GM11168 (cell line): Measurements from ENCODE around the gene SPRED3.

Experiments
- in situ Hi-C: fragments of 300-500 bp; cut with MboI; formaldehyde crosslinking; loops from one replicate; pipeline ENCODE4 v1.12.0; 2022; ENCODE audit warnings: low sequenced_read_pairs; ENCODE audit not compliant: unreplicated experiment

Gene SPRED3

DNA sequence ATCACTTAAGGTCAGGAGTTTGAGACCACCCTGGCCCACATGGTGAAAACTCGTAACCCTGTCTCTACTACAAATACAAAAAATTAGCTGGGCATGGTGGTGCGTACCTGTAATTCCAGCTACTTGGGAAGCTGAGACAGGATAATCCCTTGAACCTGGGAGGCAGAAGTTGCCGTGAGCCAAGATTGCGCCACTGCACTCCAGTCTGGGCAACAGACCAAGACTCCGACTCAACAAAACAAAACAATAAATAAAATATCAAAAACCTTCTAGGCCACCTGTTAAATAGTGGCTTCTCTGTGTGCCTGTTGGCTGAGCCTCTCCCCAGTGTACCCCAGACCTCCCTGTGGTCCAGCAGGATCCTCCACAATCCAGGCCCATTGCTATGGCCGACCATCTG lies 17.4 kb upstream of the SPRED3 start:
- in situ Hi-C loops: no loop called here

DNA sequence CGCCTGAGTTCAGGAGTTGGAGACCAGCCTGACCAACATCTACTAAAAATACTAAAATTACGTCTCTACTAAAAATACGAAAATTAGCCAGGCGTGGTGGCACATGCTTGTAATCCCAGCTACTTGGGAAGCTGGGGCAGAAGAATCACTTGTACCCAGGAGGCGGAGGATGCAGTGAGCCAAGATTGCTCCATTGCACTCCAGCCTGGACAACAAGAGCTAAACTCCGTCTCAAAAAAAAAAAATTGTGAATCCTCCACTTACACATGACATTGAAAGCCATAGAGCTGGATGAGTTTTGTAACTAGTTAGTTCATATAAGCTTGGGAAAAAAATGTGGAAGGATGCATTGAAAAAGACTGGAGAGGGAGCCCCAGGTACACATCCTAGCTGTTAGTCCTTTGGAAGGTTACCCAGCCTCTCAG lies 14.6 kb upstream of the SPRED3 start:
- in situ Hi-C loops: no loop called here

DNA sequence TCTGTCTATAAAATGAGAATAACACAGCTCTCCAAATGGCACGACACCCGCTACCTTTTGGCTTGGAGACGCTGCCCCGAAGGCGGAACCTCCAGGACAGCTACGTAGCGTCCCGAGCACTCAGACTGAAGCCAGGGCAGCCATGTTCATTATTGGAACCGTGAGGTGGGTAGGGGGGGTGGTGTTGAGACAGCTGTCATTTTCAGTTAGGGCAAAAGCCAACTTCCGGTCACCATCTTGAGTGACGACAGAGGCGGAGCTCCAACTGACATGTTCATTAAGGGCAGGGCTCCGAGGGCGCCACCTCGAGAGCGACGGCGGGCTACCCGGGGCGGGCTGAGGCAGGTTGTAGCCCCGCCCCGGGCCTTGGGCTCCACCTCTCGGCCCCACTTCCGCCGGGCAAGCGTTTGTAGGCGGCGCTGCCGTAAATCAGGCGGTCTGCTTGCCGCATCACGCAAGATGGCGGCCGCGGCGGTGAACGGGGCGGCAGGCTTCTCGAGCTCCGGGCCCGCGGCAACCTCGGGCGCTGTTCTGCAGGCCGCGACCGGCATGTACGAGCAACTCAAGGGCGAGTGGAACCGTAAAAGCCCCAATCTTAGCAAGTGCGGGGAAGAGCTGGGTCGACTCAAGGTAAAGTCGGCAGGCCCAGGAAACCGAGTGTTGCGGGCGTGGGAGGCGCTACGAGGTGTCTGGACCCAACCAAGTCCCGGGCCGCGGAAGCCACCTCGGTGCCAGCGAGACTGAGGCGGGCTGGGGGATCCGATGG lies 14.0 kb upstream of the SPRED3 start, which contains the start of gene PSMD8:
Gene PSMD8 (plus strand): TSS at position 240 of the 766 bp plus-strand sequence. CDS start 31 bp downstream, at position 271.
- in situ Hi-C loops: no loop called here

DNA sequence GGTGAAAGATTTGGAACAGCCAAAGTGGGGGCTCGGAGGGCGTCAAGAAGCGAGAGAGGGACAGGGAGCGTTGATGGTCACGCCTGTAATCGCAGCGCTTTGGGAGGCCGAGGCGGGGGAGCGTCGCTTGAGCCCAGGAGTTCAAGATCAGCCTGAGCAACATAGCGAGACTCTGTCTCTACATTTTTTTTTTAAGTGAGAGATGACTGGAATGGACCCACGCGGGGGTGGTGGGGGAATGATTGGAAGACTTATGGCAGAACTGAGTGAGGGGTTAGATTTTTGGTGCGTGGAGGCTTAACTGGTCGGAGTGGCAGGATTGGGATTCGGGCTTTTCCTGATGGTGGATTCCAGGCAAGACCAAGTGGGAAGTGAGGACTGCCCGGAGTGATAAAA lies 13.4 kb upstream of the SPRED3 start:
- in situ Hi-C loops: no loop called here

DNA sequence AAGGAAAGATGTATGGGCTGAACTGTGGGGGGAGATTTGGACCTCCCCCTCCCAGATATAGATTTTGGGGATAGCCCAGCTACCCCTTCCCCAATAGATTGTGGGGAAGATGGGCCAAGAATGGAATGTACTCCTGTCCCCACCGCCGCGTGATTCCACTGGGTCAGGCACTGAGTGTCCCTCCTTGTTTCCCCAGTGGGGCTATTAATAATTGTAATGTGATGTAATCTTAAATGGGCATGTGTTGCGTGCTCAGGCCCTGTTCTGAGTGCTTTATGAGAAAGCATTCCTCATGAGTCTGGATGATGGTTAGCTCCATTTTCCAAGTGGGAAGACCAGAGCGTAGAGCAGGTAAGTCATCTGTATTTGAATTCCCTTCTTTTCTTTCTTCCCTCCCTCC lies 12.7 kb upstream of the SPRED3 start:
- in situ Hi-C loops: no loop called here

DNA sequence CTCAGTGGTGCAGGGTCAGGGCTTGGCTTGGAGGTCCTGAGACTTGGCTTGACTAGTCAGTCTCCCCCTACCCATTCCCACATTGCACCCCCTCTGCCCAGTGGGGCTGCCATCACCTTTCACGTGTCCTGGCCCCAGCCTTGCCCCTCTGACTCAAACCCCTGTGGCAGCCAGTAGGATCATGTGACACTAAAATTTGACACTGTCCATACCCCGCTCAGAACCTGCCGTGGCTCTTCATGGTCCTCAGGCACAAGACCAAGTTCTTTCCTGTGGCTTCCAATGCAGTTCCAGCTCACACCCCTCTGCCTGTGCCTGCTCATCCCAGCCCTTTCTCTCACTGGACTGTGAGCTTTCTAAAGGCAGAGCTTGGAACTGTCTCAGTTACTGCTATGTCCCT lies 11.9 kb upstream of the SPRED3 start:
- in situ Hi-C loops: no loop called here

DNA sequence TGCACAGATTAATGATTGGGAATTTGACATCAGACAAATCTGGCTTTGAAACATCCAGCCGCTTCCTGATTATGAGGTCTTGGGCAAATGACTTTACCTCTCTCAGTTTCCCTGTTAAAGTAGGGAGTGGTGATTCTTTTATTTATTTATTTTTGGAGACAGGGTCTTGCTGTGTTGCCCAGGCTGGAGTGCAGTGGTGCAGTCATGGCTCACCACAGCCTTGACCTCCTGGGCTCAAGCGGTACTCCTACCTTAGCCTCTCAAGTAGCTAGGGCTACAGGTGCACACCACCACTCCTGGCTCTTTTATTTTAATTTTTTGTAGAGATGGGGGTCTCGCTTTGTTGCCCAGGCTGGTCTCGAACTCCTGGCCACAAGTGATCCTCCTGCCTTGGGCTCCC lies 11.4 kb upstream of the SPRED3 start:
- in situ Hi-C loops: no loop called here

DNA sequence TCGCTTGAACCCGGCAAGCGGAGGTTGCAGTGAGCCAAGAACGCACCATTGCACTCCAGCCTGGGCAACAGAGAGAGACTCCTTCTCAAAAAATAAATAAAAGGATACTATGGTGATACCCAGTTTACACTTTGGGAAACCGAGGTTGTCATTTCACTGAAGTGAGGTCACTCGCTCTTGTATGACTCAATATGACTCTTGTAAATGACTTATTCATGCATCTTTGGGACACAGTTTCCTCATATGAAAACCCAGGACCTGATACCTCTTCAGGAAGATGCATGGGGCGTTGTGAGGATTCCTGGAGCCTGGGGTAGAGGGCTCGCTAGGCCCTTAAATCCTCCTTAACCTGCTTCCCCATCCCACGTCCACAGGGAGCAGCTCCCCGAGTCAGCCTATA lies 9.6 kb upstream of the SPRED3 start:
- in situ Hi-C loops: no loop called here

DNA sequence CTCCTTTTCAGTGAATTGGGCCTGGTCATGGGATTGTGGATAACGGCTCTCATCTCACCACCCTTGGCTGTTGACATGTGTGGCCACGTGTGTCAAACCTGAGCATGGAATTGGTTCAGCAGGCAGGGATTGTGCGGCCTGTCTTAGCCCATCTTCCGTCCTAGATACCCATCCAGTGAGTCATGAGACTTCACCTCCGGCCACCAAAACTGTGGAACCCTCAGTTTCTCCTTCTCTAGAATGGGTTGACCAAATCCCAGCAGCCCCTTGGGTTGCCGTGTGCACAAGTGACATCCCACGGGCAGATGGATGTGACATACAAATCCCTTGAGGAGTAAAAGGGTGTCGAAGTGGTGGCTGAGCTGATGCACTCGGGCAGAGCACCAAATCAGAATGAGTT lies 7.4 kb upstream of the SPRED3 start:
- in situ Hi-C loops: no loop called here

DNA sequence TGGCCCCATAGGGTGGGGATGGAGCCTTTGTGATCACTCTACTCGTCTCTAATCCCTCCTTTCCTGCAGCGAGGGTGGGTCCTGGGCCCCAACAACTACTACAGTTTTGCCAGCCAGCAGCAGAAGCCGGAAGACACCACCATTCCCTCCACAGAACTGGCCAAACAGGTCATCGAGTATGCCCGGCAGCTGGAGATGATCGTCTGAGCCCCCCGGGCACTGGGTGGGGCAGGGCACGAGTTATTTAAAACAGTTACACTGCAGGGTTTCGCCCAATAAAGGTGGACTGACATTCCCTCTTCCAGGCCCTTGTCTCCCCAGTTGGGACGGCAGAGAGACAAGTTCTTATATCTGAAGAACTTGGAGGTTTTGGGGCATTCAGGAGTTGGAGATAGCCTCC lies 5.3 kb upstream of the SPRED3 start:
- in situ Hi-C loops: no loop called here

DNA sequence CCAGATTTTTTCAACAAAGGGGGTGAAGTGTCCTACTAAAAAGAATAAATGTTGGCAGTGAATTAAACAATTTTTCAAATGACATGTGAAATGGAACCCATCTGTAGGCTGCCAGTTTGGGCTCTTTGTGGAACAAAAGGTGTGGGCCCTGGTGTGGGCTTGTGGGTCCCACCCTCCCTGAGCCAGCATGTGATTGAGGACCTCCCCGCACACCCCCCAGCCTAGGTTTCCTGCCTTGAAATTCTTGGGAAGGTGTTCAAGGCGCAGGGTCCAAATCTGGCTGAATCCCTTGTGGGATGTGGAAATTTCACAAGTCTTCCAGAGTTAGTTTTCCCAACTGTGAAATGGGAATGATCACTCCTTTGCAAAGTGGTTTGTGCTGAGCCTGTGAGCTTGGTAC lies 4.8 kb upstream of the SPRED3 start:
- in situ Hi-C loops: no loop called here

DNA sequence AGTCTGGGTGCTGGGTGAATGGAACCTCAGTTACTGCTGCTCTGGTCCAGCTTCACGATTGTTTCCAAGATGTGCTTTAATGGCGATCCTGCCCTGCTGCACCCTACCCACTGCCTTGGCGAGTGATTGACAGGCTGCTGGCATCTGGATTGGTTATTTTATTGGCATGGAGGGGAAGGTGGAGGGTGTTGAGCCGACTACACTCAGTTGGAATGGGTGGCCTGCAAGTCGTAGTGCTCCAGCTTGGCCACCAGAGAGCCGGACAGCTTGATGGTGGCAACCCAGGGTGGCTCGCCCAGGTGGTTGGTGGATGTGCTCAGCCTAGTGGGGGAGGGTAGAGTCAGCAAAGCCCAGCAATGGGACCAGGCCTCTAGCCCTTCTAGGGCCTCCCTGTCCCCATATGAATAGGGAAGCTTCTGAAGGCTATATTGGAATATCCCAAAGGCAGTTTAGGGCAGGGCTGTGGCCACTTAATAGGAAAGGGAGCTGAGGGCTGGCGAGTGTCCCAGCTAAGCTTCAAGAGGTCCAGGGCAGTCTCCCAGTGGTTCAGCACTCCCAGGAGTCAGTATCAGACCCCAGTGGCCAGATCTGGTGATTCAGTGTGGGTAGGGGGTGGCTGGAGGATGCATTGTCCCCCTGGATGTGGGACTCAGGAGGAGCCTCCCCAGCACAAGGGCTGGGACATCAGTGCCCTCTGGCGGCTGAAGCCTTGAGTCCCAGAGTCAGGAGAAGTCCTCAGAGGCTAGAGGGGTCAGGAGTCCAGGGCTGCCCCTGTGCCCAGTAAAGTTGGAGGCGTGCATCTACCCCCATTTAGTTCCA lies 4.1 kb upstream of the SPRED3 start:
- in situ Hi-C loops: no loop called here

DNA sequence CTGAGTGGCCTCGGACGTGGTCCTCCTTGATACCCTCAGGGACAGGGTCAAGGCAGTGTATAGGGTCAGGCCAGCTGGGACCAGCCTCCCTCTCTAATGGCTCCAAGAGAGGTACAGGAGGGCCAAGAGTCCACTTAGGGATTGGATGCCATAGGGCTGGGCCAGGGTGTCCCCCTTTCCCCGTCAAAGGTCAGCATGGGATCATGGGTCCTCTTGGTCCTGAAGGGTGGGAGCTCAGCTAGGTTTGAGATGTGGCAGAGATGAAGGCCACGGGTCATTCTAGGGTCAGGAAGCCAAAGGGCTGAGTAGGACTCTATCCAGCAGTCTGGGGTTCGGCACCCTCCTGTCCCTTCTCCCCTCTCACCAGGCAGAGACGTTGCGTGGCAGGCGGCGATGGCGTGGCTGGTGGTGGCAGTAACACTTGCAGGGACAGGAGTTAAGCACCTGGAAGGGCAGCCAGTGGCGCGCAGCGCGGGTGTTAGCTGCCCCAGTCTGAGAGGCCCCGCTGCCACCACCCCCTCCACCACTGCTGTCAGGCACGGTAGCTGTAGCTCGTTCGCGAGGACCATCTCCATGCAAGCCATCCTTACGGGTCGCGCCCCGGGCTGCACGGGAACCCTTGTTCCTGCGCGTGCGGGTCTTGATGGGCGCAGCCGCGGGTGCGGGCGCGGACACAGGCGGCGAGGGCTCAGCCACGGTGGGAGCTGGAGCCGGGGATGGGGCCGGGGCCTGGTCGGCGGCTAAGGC lies 3.3 kb upstream of the SPRED3 start:
- in situ Hi-C loops: no loop called here

DNA sequence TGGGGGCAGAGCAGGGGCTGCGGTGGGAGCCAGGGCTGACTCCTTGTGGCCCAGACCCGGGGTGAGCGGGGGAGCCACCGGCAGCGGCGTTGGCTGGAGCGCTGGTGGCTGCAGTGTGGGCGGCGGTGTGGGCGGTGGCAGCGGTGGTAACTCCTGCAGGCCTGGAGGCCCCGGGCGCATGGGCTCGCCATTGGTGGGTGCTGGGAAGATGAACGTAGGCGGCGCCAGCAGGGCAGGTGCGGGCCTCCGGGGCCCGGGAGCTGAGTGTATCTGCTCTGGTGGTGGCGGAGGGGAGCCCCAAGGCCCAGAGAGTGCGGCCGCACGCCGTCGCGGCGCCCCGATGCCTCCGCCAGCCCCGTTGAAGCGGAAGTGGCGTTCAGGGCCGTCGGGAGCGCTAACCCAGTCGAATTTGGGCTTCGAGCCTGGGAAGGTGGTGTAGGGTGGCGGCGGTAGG lies 2.7 kb upstream of the SPRED3 start:
- in situ Hi-C loops: no loop called here

DNA sequence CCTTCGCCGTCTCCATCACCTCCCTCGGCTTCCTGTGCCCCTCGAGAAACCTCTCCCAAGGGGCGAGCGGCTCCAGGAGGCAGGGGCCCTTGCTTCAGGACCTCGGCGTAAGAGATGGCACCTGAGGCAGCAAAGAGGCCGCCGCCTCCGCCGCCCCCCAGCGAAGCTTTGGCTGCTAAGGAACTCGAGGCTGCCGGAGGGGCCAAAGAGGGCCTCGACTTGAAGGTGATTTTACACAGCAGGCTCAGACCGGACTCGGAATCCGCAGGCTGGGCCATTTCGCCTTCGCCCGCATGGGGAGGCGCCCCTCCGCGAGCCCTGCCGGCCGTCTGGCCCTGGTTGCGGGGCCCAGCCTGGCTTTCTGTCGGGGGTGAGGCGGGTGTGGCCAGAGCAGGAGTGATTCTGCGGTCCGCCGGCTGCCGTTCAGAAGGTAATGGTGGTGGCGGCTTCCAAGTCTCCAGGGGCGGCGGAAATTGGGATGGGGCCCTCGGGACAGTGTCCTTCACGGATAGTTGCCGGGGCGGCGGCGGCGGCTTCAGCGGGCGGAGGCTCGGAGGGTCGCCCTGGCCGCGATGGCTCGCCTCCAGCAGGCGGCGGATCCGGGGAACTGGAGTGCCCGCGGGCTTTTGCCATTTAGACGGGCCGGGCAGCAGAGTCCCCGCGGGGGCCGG lies 2.1 kb upstream of the SPRED3 start:
- in situ Hi-C loops: no loop called here

DNA sequence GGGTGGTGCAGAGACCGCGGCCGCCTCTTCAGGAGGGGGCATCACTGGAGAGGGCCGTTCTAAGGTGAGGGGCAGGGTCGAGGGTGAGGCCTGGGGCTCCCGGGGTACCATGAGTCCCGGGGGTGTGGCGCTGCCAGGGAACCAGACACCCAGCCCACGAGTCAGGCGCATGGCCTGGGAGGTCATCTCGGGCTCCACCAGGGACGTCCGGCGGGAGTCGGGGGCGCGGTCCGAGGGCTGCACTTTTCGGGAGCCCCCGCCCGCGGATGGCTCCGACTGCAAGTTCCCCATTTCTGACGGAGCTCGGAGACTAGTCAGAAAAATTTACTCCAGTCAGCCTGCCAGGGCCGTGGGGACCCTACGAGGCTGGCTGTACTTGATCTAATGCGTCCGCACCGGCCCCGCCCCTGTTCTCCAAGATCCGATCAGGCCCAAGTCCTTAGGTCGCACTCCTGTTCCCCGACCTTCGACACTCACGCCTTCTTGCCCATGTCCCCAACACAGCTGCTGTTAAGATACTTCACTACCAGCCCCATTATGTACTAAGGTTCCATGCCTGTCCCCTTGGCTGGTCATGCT lies 1.4 kb upstream of the SPRED3 start:
- in situ Hi-C loops: no loop called here

DNA sequence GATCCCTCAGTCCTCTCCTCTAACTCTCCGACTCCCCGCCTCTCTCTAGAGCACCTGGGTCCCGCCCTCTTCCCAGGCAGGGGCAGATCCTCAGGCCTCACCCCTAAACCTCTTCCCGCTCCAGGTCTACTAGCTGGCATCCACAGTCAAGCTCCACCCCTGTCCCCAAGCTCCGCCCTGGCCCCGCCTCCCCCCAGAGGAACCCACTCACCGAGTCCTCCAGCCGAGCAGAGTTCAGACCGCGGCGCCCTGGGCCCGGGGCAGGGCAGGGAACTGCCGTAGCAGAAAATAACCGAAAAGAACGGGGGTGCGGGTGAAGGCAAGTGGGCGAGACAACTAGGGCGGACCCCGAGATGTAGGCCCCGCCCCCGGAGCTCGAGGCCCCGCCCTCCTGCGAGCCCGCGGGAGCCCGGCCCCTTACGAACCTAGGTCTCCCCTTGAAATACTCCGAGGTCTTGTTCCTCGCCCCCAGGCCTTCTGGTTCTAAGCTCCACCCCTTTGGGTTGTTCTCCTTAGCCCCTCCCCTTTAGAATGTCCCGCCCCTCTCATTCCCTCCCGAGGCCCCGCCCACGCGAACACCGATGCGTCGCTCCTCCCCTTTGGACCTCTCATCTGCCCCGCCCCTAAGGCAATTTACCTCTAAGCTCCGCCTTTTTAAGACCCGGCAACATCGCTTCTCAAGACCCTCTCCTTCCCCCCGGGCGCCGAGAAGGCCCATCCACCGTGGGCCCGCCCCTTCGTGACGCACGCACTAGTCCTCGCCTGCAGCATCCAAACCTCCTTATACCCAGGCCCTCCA lies 748 bp upstream of the SPRED3 start, which contains the start of gene GGN:
Gene GGN (minus strand): TSS at position 485 of the 799 bp plus-strand sequence. CDS start 773 bp downstream, outside the sequence.
- in situ Hi-C loops: no loop called here

DNA sequence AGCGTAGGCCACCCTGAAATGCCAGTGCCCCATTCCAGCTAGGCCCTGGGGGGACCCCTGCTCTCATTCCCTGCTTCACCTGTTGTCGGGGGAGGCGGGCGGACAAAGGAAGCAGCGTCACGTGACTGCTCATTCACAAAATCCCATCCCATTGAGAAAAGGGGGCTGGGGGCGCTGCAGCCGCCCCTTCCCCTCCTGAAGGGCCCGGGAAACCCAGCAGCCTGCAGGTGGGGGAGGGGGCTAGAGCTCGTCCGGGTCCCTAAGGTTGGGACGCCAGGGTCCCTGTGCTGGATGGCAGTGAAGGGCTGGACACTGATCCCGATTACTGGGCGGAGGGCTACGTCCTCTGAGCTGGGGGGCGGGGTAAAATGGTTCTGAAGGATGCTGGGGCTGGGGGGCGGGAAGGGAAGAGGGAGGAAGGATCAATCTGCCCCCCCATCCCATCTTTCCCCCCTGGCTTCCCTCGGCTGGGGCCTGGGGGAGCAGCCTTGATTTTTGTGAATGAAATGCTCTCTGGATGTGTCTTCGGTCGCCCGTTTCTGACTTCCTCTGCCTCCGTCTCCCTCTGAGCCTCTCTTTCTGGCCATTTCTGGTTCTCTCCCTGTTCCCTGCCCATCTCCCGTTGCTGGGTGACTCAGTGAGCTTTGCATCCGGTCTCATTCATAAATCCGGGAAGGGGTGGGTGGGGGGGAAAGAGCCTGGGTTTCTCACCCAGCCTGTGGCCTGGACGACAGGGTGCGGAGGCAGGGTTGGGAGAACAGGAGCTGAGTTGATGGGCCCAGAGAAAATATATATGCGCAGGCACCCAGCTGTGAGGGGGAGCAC lies 816 bp downstream of the SPRED3 start:
- in situ Hi-C loops: no loop called here
